HepG2 (cell line): ENCODE measurements around the gene DPAGT1. TPM values are rescaled to one million over a fixed set of nuclear protein-coding genes. Genes with fewer than 3 reads are reported as not detected.

Experiments used
- CREM ChIP-seq, 2 experiments: sonication (generic) in 1 of 2; formaldehyde crosslinking in 1 of 2; IDR thresholded peaks; 2 replicates each; pipeline versions ENCODE4 v1.4.0 to v1.6.1; 2016 to 2020; ENCODE audit warnings: antibody characterized with exemption in 1 of 2, mild to moderate bottlenecking in 1 of 2, missing genetic modification reagents in 1 of 2
- ETV6 ChIP-seq: sonication (generic); formaldehyde crosslinking; conservative IDR thresholded peaks from 2 replicates; pipeline ENCODE4 v1.4.0; 2020; ENCODE audit warnings: missing genetic modification reagents
- KDM4B ChIP-seq: sonication (generic); formaldehyde crosslinking; IDR thresholded peaks from 2 replicates; pipeline ENCODE4 v1.4.0; 2020; ENCODE audit warnings: missing genetic modification reagents
- MAF1 ChIP-seq: sonication (generic); formaldehyde crosslinking; IDR thresholded peaks from 2 replicates; pipeline ENCODE4 v1.5.0; 2020; ENCODE audit warnings: missing genetic modification reagents, borderline replicate concordance
- MLLT10 ChIP-seq: sonication (generic); formaldehyde crosslinking; IDR thresholded peaks from 2 replicates; pipeline ENCODE4 v1.4.0; 2020; ENCODE audit warnings: missing genetic modification reagents
- NFRKB ChIP-seq: fragments of 450-650 bp; IDR thresholded peaks from 2 replicates; pipeline ENCODE4 v1.6.1; 2017
- NR1H2 ChIP-seq: sonication (generic); formaldehyde crosslinking; IDR thresholded peaks from 2 replicates; pipeline ENCODE4 v1.8.1; 2022; ENCODE audit warnings: low read depth, missing genetic modification reagents, borderline replicate concordance
- POLR2AphosphoS5 ChIP-seq: IDR thresholded peaks from 2 replicates; pipeline ENCODE4 v1.6.1; 2012; ENCODE audit warnings: low read depth, low read length
- SALL1 ChIP-seq: sonication (generic); formaldehyde crosslinking; IDR thresholded peaks from 2 replicates; pipeline ENCODE4 v1.8.0; 2022; ENCODE audit warnings: mild to moderate bottlenecking, missing genetic modification reagents
- TOE1 ChIP-seq: sonication (generic); formaldehyde crosslinking; IDR thresholded peaks from 2 replicates; pipeline ENCODE4 v1.4.0; 2020; ENCODE audit warnings: mild to moderate bottlenecking, missing genetic modification reagents
- ZFP91 ChIP-seq: sonication (generic); formaldehyde crosslinking; IDR thresholded peaks from 2 replicates; pipeline ENCODE4 v1.9.0; 2022; ENCODE audit warnings: missing genetic modification reagents, mild to moderate bottlenecking, borderline replicate concordance
- ZHX2 ChIP-seq, 2 experiments: sonication (generic) in 1 of 2; formaldehyde crosslinking in 1 of 2; IDR thresholded peaks; 2 replicates each; pipeline versions ENCODE4 v1.6.1 to v1.9.0; 2014 to 2022; ENCODE audit warnings: antibody characterized with exemption in 1 of 2, borderline replicate concordance in 1 of 2, inconsistent platforms in 1 of 2, low read depth in 1 of 2, missing genetic modification reagents in 1 of 2
- ZNF20 ChIP-seq: sonication (generic); formaldehyde crosslinking; IDR thresholded peaks from 2 replicates; pipeline ENCODE4 v1.4.0; 2020; ENCODE audit warnings: mild to moderate bottlenecking, moderate library complexity, missing genetic modification reagents
- ZNF276 ChIP-seq: sonication (generic); formaldehyde crosslinking; IDR thresholded peaks from 2 replicates; pipeline ENCODE4 v1.4.0; 2020; ENCODE audit warnings: mild to moderate bottlenecking, low read depth, missing genetic modification reagents
- ZNF503 ChIP-seq: sonication (generic); formaldehyde crosslinking; IDR thresholded peaks from 2 replicates; pipeline ENCODE4 v1.4.0; 2020; ENCODE audit warnings: missing genetic modification reagents
- ZNF510 ChIP-seq: sonication (generic); formaldehyde crosslinking; IDR thresholded peaks from 2 replicates; pipeline ENCODE4 v1.4.0; 2020; ENCODE audit warnings: low read depth, mild to moderate bottlenecking, missing genetic modification reagents
- ZNF547 ChIP-seq: sonication (generic); formaldehyde crosslinking; IDR thresholded peaks from 2 replicates; pipeline ENCODE4 v1.5.1; 2020; ENCODE audit warnings: mild to moderate bottlenecking, missing genetic modification reagents
- polyA plus RNA-seq, 8 experiments: library from polyadenylated mRNA; depleted of rRNA in 3 of 8; stranded (reverse) in 7 of 8; unstranded in 1 of 8; fragments of >200 nt; fragmentation: Illumina TruSeq in 4 of 8; extraction: Trizol in 4 of 8; gene quantifications; 2 replicates each; pipeline versions ENCODE4 v1.2.1 to v1.2.3, GENCODE V29; 2011 to 2016; ENCODE audit warnings: low read depth in 4 of 8, missing spikeins in 1 of 8, mixed read lengths in 1 of 8; ENCODE audit not compliant: insufficient read depth in 1 of 8
- total RNA-seq, 5 experiments: library from RNA; depleted of rRNA; stranded (reverse); fragments of >200 nt; fragmentation: Illumina TruSeq; extraction: Trizol; gene quantifications; 2 replicates each; pipeline ENCODE4 v1.2.3, GENCODE V29; 2016; ENCODE audit warnings: low read depth in 1 of 5

Gene DPAGT1
- total and polyA plus RNA-seq, 2 of the 13 experiments (the other 11 are each of a cell fraction or from before 2014, with no cell fraction given) = 37.6 to 70.7 TPM

GRCh38 chr11:119101759-119102423 is at the start of gene DPAGT1 (continued):
- peak; percentile 98 for TF ChIP-seq ZHX2 (IDR thresholded peaks at IDR 0.05; ENCODE audit: low read depth)
- TF ChIP-seq ZHX2 (CRISPR knock-in tag; IDR thresholded peaks at IDR 0.05; ENCODE audit: borderline replicate concordance) = no peak
- no peak for TF ChIP-seq TOE1
- 0 out of 2 replicates have a peak, but pooled peaks have one; percentile 81 for TF ChIP-seq ETV6 (CRISPR knock-in tag)
- TF ChIP-seq CREM (IDR thresholded peaks at IDR 0.05) = peak; percentile 93
- no peak for TF ChIP-seq CREM (CRISPR knock-in tag; IDR thresholded peaks at IDR 0.05)
- peak; percentile 65 for TF ChIP-seq NFRKB
- peak; percentile 43; the same call in 1 of the 2 replicates for TF ChIP-seq ZNF276 (CRISPR knock-in tag)
- TF ChIP-seq MAF1 (CRISPR knock-in tag) = no peak
- TF ChIP-seq ZNF510 (CRISPR knock-in tag) = no peak
- TF ChIP-seq ZNF547 = no peak
- TF ChIP-seq ZNF20 = no peak
- peak; percentile 25 for TF ChIP-seq POLR2AphosphoS5
- TF ChIP-seq NR1H2 (CRISPR knock-in tag) = no peak
- TF ChIP-seq ZFP91 = peak; percentile 100
- TF ChIP-seq MLLT10 (CRISPR knock-in tag) = no peak
- TF ChIP-seq ZNF503 = 0 out of 2 replicates have a peak, but pooled peaks have one; percentile 7
- TF ChIP-seq KDM4B (CRISPR knock-in tag) = 0 out of 2 replicates have a peak, but pooled peaks have one; percentile 12
- TF ChIP-seq SALL1 (CRISPR knock-in tag) = peak; percentile 35; the same call in 1 of the 2 replicates
